HepG2 (cell line): Measurements from ENCODE around the gene MUCL3. TPM values are rescaled to one million over a fixed set of nuclear protein-coding genes. Genes with fewer than 3 reads are reported as not detected.

Source experiments
- AKAP8 ChIP-seq: sonication (generic); formaldehyde crosslinking; IDR thresholded peaks from 2 replicates; pipeline ENCODE4 v1.5.1; 2020; ENCODE audit warnings: mild to moderate bottlenecking, missing genetic modification reagents
- E2F5 ChIP-seq: sonication (generic); formaldehyde crosslinking; conservative IDR thresholded peaks from 2 replicates; pipeline ENCODE4 v1.4.0; 2020; ENCODE audit warnings: missing genetic modification reagents
- GABPB1 ChIP-seq: IDR thresholded peaks from 2 replicates; pipeline ENCODE4 v1.6.1; 2016; ENCODE audit warnings: mild to moderate bottlenecking, missing genetic modification reagents, moderate library complexity, missing compliant biosample characterization
- HMG20A ChIP-seq: IDR thresholded peaks from 2 replicates; pipeline ENCODE4 v1.6.1; 2016; ENCODE audit warnings: borderline replicate concordance
- HOXA5 ChIP-seq: sonication (generic); formaldehyde crosslinking; IDR thresholded peaks from 2 replicates; pipeline ENCODE4 v1.4.0; 2020; ENCODE audit warnings: missing genetic modification reagents
- KDM2A ChIP-seq: sonication (generic); formaldehyde crosslinking; IDR thresholded peaks from 2 replicates; pipeline ENCODE4 v1.4.0; 2020; ENCODE audit warnings: low read depth, missing genetic modification reagents, borderline replicate concordance
- MEF2D ChIP-seq: sonication (generic); formaldehyde crosslinking; IDR thresholded peaks from 2 replicates; pipeline ENCODE4 v1.5.1; 2020; ENCODE audit warnings: mild to moderate bottlenecking, missing genetic modification reagents
- NR1H2 ChIP-seq: sonication (generic); formaldehyde crosslinking; IDR thresholded peaks from 2 replicates; pipeline ENCODE4 v1.8.1; 2022; ENCODE audit warnings: low read depth, missing genetic modification reagents, borderline replicate concordance
- PCBP1 ChIP-seq: fragments of 200-400 bp; formaldehyde crosslinking; IDR thresholded peaks from 2 replicates; pipeline ENCODE4 v1.6.1; 2017; ENCODE audit warnings: mild to moderate bottlenecking, low read depth, low read length, borderline replicate concordance
- POGZ ChIP-seq: sonication (generic); formaldehyde crosslinking; IDR thresholded peaks from 2 replicates; pipeline ENCODE4 v1.4.0; 2020; ENCODE audit warnings: mild to moderate bottlenecking, missing genetic modification reagents
- SSRP1 ChIP-seq: IDR thresholded peaks from 2 replicates; pipeline ENCODE4 v1.6.1; 2016; ENCODE audit warnings: control low read depth
- XBP1 ChIP-seq: sonication (generic); formaldehyde crosslinking; IDR thresholded peaks from 2 replicates; pipeline ENCODE4 v1.5.0; 2020; ENCODE audit warnings: missing genetic modification reagents
- YEATS2 ChIP-seq: sonication (generic); formaldehyde crosslinking; IDR thresholded peaks from 2 replicates; pipeline ENCODE4 v1.4.0; 2020; ENCODE audit warnings: missing genetic modification reagents, borderline replicate concordance
- YY1 ChIP-seq: IDR thresholded peaks from 2 replicates; pipeline ENCODE4 v1.6.1; 2011; ENCODE audit warnings: low read length, low read depth, moderate library complexity, mild to moderate bottlenecking; ENCODE audit not compliant: insufficient read depth, insufficient replicate concordance
- ZBTB7B ChIP-seq: sonication (generic); formaldehyde crosslinking; IDR thresholded peaks from 2 replicates; pipeline ENCODE4 v1.4.0; 2020; ENCODE audit warnings: missing genetic modification reagents
- ZBTB8A ChIP-seq: sonication (generic); formaldehyde crosslinking; IDR thresholded peaks from 2 replicates; pipeline ENCODE4 v1.4.0; 2020; ENCODE audit warnings: mild to moderate bottlenecking, low read depth, missing genetic modification reagents, borderline replicate concordance
- ZFP41 ChIP-seq: sonication (generic); formaldehyde crosslinking; IDR thresholded peaks from 2 replicates; pipeline ENCODE4 v1.4.0; 2020; ENCODE audit warnings: mild to moderate bottlenecking, missing genetic modification reagents, borderline replicate concordance
- ZNF430 ChIP-seq: sonication (generic); formaldehyde crosslinking; IDR thresholded peaks from 2 replicates; pipeline ENCODE4 v1.9.0; 2021; ENCODE audit warnings: mild to moderate bottlenecking, missing genetic modification reagents
- ZNF513 ChIP-seq: sonication (generic); formaldehyde crosslinking; conservative IDR thresholded peaks from 2 replicates; pipeline ENCODE4 v1.5.0; 2020; ENCODE audit warnings: missing genetic modification reagents
- ZNF530 ChIP-seq: sonication (generic); formaldehyde crosslinking; IDR thresholded peaks from 2 replicates; pipeline ENCODE4 v1.5.0; 2020; ENCODE audit warnings: low read depth, mild to moderate bottlenecking, missing genetic modification reagents
- ZNF567 ChIP-seq: sonication (generic); formaldehyde crosslinking; IDR thresholded peaks from 2 replicates; pipeline ENCODE4 v1.8.1; 2023; ENCODE audit warnings: mild to moderate bottlenecking, missing genetic modification reagents, borderline replicate concordance
- ZNF687 ChIP-seq: sonication (generic); formaldehyde crosslinking; IDR thresholded peaks from 2 replicates; pipeline ENCODE4 v1.5.1; 2020; ENCODE audit warnings: mild to moderate bottlenecking, missing genetic modification reagents, moderate library complexity
- ZNF772 ChIP-seq: sonication (generic); formaldehyde crosslinking; IDR thresholded peaks from 2 replicates; pipeline ENCODE4 v1.5.0; 2020; ENCODE audit warnings: mild to moderate bottlenecking, missing genetic modification reagents
- ZSCAN12 ChIP-seq: sonication (generic); formaldehyde crosslinking; IDR thresholded peaks from 2 replicates; pipeline ENCODE4 v1.9.0; 2021; ENCODE audit warnings: mild to moderate bottlenecking, missing genetic modification reagents
- polyA plus RNA-seq, 8 experiments: library from polyadenylated mRNA; depleted of rRNA in 3 of 8; stranded (reverse) in 7 of 8; unstranded in 1 of 8; fragments of >200 nt; fragmentation: Illumina TruSeq in 4 of 8; extraction: Trizol in 4 of 8; gene quantifications; 2 replicates each; pipeline versions ENCODE4 v1.2.1 to v1.2.3, GENCODE V29; 2011 to 2016; ENCODE audit warnings: low read depth in 4 of 8, missing spikeins in 1 of 8, mixed read lengths in 1 of 8; ENCODE audit not compliant: insufficient read depth in 1 of 8
- total RNA-seq, 5 experiments: library from RNA; depleted of rRNA; stranded (reverse); fragments of >200 nt; fragmentation: Illumina TruSeq; extraction: Trizol; gene quantifications; 2 replicates each; pipeline ENCODE4 v1.2.3, GENCODE V29; 2016; ENCODE audit warnings: low read depth in 1 of 5

Gene MUCL3
- total and polyA plus RNA-seq, 2 of the 13 experiments (the other 11 are each of a cell fraction or from before 2014, with no cell fraction given), result not detected

GRCh38 chr6:30907758-30908591 lies 32.8 kb upstream of the MUCL3 start, which contains the start of gene GTF2H4 (continued):
- TF ChIP-seq XBP1 (CRISPR knock-in tag), result no peak
- 0 out of 2 replicates have a peak, but pooled peaks have one; percentile 60 for TF ChIP-seq E2F5 (CRISPR knock-in tag)
- peak; percentile 97 for TF ChIP-seq KDM2A (CRISPR knock-in tag)
- 0 out of 2 replicates have a peak, but pooled peaks have one; percentile 7 for TF ChIP-seq ZNF772
- TF ChIP-seq HMG20A, result peak; percentile 48; the same call in 1 of the 2 replicates
- no peak; the same call in 1 of the 2 replicates for TF ChIP-seq ZNF513 (CRISPR knock-in tag)
- no peak for TF ChIP-seq ZSCAN12 (CRISPR knock-in tag)
- TF ChIP-seq MEF2D, result peak; percentile 93
- peak; percentile 97 for TF ChIP-seq GABPB1 (CRISPR knock-in tag)
- no peak for TF ChIP-seq ZNF530 (CRISPR knock-in tag)
- no peak for TF ChIP-seq ZFP41
- no peak for TF ChIP-seq ZBTB8A (CRISPR knock-in tag)
- TF ChIP-seq SSRP1 (CRISPR knock-in tag), result peak; percentile 43; the same call in 1 of the 2 replicates
- TF ChIP-seq YY1, result peak; percentile 77
- peak; percentile 97 for TF ChIP-seq PCBP1
- TF ChIP-seq ZNF567 (CRISPR knock-in tag), result peak; percentile 94; the same call in 1 of the 2 replicates
- no peak for TF ChIP-seq NR1H2 (CRISPR knock-in tag)
- TF ChIP-seq HOXA5 (CRISPR knock-in tag), result no peak
- TF ChIP-seq ZNF430 (CRISPR knock-in tag), result no peak
- TF ChIP-seq AKAP8 (CRISPR knock-in tag), result no peak
- TF ChIP-seq POGZ (CRISPR knock-in tag), result peak; percentile 47; the same call in 1 of the 2 replicates
- TF ChIP-seq ZBTB7B, result peak; percentile 66; the same call in 1 of the 2 replicates
- TF ChIP-seq ZNF687 (CRISPR knock-in tag), result peak; percentile 89
- peak; percentile 91 for TF ChIP-seq YEATS2 (CRISPR knock-in tag)
